ENCODE data around the gene NPM3.
"Not testable (repeated sequence)": the region's sequence is repeated elsewhere in the genome, so short reads cannot be mapped to it uniquely, and the experiment has no call there.

Gene NPM3

GRCh38 chr10:101797403-101798059 is 14.3 kb upstream of the NPM3 start:
- no peak for DNase-seq (ENCODE audit: low read depth)
- no peak for TF ChIP-seq CTCF (conservative IDR thresholded peaks at IDR 0.05; ENCODE audit: low read length)
- no peak overlapping the region for H3K4me3 ChIP-seq (ENCODE audit: low read length)

GRCh38 chr10:101793526-101793925 is 10.3 kb upstream of the NPM3 start:
- H3K4me3 ChIP-seq (ENCODE audit: low read length): no peak overlapping the region
- TF ChIP-seq CTCF (conservative IDR thresholded peaks at IDR 0.05; ENCODE audit: low read length): no peak
- no peak for DNase-seq (ENCODE audit: low read depth)

- no peak overlapping the region for H3K4me3 ChIP-seq (ENCODE audit: low read length)
- no peak for DNase-seq (ENCODE audit: low read depth)
- TF ChIP-seq CTCF (conservative IDR thresholded peaks at IDR 0.05; ENCODE audit: low read length): no peak
Measured at GRCh38 chr10:101789686-101790085, 6.4 kb upstream of the NPM3 start.

GRCh38 chr10:101789231-101789630 is 6.0 kb upstream of the NPM3 start:
- H3K4me3 ChIP-seq (ENCODE audit: low read length); DNase-seq (ENCODE audit: low read depth): not testable (repeated sequence)

GRCh38 chr10:101785801-101786200 is 2.6 kb upstream of the NPM3 start:
- H3K4me3 ChIP-seq (ENCODE audit: low read length): no peak overlapping the region
- TF ChIP-seq CTCF (conservative IDR thresholded peaks at IDR 0.05; ENCODE audit: low read length): no peak
- no peak for DNase-seq (ENCODE audit: low read depth)

- no peak overlapping the region for H3K4me3 ChIP-seq (ENCODE audit: low read length)
- no peak for TF ChIP-seq CTCF (conservative IDR thresholded peaks at IDR 0.05; ENCODE audit: low read length)
- no peak for DNase-seq (ENCODE audit: low read depth)
Measured at GRCh38 chr10:101784558-101784957, 1.3 kb upstream of the NPM3 start.

GRCh38 chr10:101783736-101784118 is 481 bp upstream of the NPM3 start:
- no peak for DNase-seq (ENCODE audit: low read depth)
- no peak for TF ChIP-seq CTCF (conservative IDR thresholded peaks at IDR 0.05; ENCODE audit: low read length)
- peak overlapping the region; percentile 84 for H3K4me3 ChIP-seq (ENCODE audit: low read length)
